Measurements from ENCODE around the gene HMBS. TPM values are rescaled to one million over a fixed set of nuclear protein-coding genes. Genes with fewer than 3 reads are reported as not detected.
"Not testable (repeated sequence)": the region's sequence is repeated elsewhere in the genome, so short reads cannot be mapped to it uniquely, and the experiment has no call there.

The HMBS gene
- total RNA-seq, 2 donors from 2014 or later = 9.2 to 14.3 TPM

DNA sequence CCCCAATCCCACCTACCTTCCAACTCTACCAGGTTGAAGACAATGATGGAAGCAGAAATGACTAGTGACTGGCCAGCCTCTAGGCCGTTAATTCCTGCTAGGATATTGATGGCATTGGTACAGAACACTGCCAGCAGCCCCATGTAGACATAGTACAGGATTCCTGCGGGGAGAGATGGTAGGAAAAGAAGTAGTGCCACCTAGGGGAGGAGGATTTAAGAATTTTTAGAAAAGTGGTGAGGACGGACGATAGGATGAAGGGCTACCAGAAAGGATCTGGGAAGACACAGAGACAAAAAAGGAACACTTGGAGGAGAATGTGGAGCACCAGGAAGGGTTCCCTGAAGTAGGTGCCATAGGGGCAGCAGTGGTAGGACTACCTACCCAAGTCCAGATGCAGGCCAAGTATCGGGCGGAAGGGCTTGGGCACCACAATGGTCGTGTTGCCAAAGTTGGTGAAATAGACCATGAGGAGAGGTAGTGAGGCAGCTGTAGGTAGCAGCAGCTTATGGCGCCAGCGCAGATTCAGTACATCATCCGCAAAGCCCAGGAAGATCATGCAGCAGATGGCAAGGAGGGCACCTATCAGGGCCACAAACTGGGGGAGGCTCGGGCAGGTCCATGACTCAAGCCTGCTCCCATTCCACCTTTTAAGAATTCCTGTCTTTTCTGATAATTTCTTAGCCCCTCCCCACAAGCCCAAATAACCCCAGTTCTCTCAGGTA is 15.7 kb downstream of the HMBS start:
- Histone ChIP-seq H3K4me3 (peak overlapping the region in 1 of 2 donors; percentile 72), H3K4me1 (replicated peaks) (no peaks in the 10 kb centered on the region), H3K36me3 (peaks cover 0 to 7% of the 10 kb centered on the region in 2 donors), H3K9me3 (no peaks in the 10 kb centered on the region), H3K27me3 (replicated peaks; ENCODE audit: insufficient read depth) (no peaks in the 10 kb centered on the region), H3K27ac (no peak overlapping the region)
- 45% methylated on average over 11 of the region's 11 CpGs for WGBS
- DNase-seq (ENCODE audit: low spot score) = no peak
- intact Hi-C loops (cut with DNase I) = loop anchor here (5.0 kb wide), 1 partner anchor 222 kb away; no protein-coding TSS in a partner anchor
- peak; percentile 12 for TF ChIP-seq POLR2AphosphoS5 (IDR thresholded peaks at IDR 0.05)
- TF ChIP-seq, protein P1, sequence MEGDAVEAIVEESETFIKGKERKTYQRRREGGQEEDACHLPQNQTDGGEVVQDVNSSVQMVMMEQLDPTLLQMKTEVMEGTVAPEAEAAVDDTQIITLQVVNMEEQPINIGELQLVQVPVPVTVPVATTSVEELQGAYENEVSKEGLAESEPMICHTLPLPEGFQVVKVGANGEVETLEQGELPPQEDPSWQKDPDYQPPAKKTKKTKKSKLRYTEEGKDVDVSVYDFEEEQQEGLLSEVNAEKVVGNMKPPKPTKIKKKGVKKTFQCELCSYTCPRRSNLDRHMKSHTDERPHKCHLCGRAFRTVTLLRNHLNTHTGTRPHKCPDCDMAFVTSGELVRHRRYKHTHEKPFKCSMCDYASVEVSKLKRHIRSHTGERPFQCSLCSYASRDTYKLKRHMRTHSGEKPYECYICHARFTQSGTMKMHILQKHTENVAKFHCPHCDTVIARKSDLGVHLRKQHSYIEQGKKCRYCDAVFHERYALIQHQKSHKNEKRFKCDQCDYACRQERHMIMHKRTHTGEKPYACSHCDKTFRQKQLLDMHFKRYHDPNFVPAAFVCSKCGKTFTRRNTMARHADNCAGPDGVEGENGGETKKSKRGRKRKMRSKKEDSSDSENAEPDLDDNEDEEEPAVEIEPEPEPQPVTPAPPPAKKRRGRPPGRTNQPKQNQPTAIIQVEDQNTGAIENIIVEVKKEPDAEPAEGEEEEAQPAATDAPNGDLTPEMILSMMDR (IDR thresholded peaks at IDR 0.05) = peak in 2 of 4 experiments; percentile 12 to 31
- TF ChIP-seq POLR2A (IDR thresholded peaks at IDR 0.05) = no peak

DNA sequence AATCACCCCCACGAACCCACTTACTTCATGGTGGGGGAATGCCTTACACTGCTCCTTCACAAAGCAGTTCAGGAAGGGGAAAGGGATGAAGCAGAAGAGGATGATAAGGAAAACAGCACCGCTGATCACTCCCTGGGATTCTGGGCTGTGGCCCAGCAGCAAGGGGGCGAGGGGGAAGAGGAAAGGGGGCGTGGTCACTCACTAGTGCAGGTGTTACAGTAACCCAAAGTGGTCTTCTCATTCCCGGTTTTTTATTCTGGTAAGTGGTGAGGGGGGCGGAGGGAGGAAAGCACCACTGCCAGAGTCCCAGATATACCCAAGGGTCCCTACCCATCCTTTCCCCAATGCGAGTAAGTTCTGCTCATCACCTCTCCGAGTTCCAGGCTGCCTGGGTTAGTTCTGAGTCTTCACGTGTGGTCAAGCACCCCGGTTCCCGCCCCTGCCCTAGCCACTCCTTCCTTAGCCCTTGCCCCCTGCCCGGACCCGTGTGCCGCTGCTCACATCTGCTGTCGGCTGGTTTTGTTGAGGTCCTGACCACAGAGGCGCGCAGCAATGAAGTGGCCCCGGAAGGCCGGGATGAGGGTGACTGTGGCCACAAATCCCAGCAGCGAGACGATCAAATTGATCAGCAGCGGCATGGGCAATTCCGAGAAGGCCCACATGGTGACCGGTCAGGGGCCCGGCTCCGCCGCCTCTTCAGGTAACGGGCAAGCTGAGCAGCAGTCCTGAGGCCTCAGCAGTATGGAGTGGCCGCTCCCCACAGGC is 16.5 kb downstream of the HMBS start:
- Histone ChIP-seq H3K4me3 (peak overlapping the region; percentile 54 to 72), H3K36me3 (peaks cover 0 to 7% of the 10 kb centered on the region in 2 donors), H3K27me3 (replicated peaks; ENCODE audit: insufficient read depth) (no peaks in the 10 kb centered on the region), H3K4me1 (replicated peaks) (no peaks in the 10 kb centered on the region), H3K9me3 (no peaks in the 10 kb centered on the region), H3K27ac (peak overlapping the region; percentile 87 to 91)
- no peak for DNase-seq (ENCODE audit: low spot score)
- intact Hi-C loops (cut with DNase I) = loop anchor here (5.0 kb wide), 1 partner anchor 221 kb away; no protein-coding TSS in a partner anchor
- TF ChIP-seq POLR2A (IDR thresholded peaks at IDR 0.05) (no peak), POLR2AphosphoS5 (IDR thresholded peaks at IDR 0.05) (no peak)
- TF ChIP-seq, protein P1 (IDR thresholded peaks at IDR 0.05) = peak in 1 of 4 experiments; percentile 5
- WGBS = 2% methylated on average over 29 of the region's 29 CpGs

DNA sequence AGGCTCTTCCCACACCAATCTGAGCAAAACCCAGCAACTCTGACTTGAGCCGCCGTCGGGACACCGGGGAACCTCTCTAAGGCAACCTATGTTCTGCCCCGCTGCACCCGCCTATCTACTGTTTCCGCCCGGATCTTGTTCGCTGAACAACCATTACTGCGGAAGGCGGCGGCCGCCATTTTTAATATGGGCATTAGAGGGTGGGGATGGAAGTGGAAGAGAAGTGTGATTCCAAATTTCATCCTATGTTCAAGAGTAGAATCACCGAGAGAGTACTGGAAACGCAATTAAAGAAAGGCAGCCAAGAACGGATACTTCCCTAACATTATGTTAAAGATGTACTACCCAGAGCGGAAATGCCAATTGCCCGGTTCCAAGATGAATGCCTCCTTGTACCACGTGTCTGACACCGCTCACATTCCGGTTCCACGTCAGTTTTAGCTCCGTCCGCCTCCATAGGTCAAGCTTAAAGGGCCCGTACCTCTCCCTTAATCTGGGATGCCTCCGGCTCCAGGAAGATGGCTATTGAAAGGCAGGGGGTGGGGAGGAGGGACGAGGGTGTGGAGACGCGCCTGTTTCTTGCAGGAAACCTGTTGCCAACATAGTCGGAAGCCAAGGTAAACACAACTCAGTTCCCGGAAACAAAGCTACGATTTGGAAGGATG is 17.2 kb downstream of the HMBS start, which contains the start of gene DPAGT1:
TSS of gene DPAGT1 (minus strand) at position 95 of the 665 bp plus-strand sequence. CDS start 198 bp downstream, outside the sequence.
- no peaks in the 10 kb centered on the region for H3K4me1 ChIP-seq (replicated peaks)
- TF ChIP-seq POLR2AphosphoS5 (IDR thresholded peaks at IDR 0.05) (peak; percentile 85), POLR2A (IDR thresholded peaks at IDR 0.05) (peak; percentile 26)
- TF ChIP-seq, protein P1 (IDR thresholded peaks at IDR 0.05) = no peak
- H3K9me3 ChIP-seq = no peaks in the 10 kb centered on the region
- H3K4me3 ChIP-seq = peak within 1 kb of the TSS; percentile 54 to 72
- H3K36me3 ChIP-seq = peaks cover 0 to 7% of the 10 kb centered on the region in 2 donors
- H3K27ac ChIP-seq = peak within 1 kb of the TSS; percentile 87 to 91
- WGBS = under 1% methylated on average over 32 of the region's 32 CpGs
- peak; percentile 93 for DNase-seq (ENCODE audit: low spot score)
- no peaks in the 10 kb centered on the region for H3K27me3 ChIP-seq (replicated peaks; ENCODE audit: insufficient read depth)
- intact Hi-C loops (cut with DNase I) = loop anchor here (5.0 kb wide), 1 partner anchor 220 kb away; no protein-coding TSS in a partner anchor

DNA sequence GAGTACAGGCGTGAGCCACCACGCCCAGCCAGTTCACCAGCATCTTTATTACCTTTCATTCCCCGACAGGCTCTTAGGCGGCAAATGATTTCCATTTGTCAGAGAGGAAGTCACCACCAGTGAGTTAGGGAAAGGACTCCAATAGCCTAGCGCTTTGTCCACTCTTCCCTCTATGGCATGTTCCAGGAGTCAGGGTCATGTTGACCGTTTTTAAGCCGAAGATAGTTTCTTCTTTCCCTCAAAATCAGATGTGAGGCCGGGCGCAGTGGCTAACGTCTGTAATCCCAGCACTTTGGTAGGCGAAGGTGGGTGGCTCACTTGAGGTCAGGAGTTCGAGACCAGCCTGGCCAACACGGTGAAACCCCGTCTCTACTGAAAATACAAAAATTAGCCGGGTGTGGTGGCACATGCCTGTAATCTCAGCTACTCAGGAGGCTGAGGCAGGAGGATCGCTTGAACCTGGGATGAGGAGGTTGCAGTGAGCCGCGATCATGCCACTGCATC is 18.5 kb downstream of the HMBS start:
- peak overlapping the region in 1 of 2 donors; percentile 72 for H3K4me3 ChIP-seq
- H3K4me1 ChIP-seq (replicated peaks); H3K27me3 ChIP-seq (replicated peaks; ENCODE audit: insufficient read depth); H3K36me3 ChIP-seq; H3K9me3 ChIP-seq; DNase-seq (ENCODE audit: low spot score): not testable (repeated sequence)
- intact Hi-C loops (cut with DNase I) = loop anchor here (5.0 kb wide), 1 partner anchor 219 kb away; no protein-coding TSS in a partner anchor
- 86% methylated on average over 18 of the region's 18 CpGs for WGBS
- peak overlapping the region; percentile 87 to 91 for H3K27ac ChIP-seq

Data from prostate gland (tissue), 2 donors.